UCSD-AML1 (cell line): ENCODE measurements around the gene RAI1.

Source experiments
- DNase-seq: peaks from one replicate; lab custom pipeline; 2025; ENCODE audit not compliant: unreplicated experiment; lab: John Stamatoyannopoulos, UW

The RAI1 gene

GRCh38 chr17:17781591-17782496, 100.6 kb downstream of the RAI1 start:
- DNase-seq, result no peak

GRCh38 chr17:17782523-17783115, 101.4 kb downstream of the RAI1 start:
- DNase-seq, result peak; percentile 47

GRCh38 chr17:17783116-17783824, 102.0 kb downstream of the RAI1 start:
- peak; percentile 59 for DNase-seq

GRCh38 chr17:17783825-17784656, 102.8 kb downstream of the RAI1 start:
- DNase-seq, result peak; percentile 67

GRCh38 chr17:17784657-17785267, 103.5 kb downstream of the RAI1 start:
- DNase-seq, result peak; percentile 30

- DNase-seq, result no peak
These were observed 104.1 kb downstream of the RAI1 start for GRCh38 chr17:17785407-17785806.

- no peak for DNase-seq
These were observed 105.7 kb downstream of the RAI1 start for GRCh38 chr17:17786998-17787397.

- no peak for DNase-seq
These were observed 106.3 kb downstream of the RAI1 start for GRCh38 chr17:17787568-17787967.

GRCh38 chr17:17788967-17789366, 107.7 kb downstream of the RAI1 start:
- no peak for DNase-seq

GRCh38 chr17:17789410-17789809, 108.2 kb downstream of the RAI1 start:
- DNase-seq, result no peak

- DNase-seq, result no peak
These were observed 108.8 kb downstream of the RAI1 start for GRCh38 chr17:17789828-17790636.

- DNase-seq, result no peak
These were observed 109.6 kb downstream of the RAI1 start for GRCh38 chr17:17790637-17791464.

- DNase-seq, result no peak
These were observed 110.8 kb downstream of the RAI1 start for GRCh38 chr17:17792037-17792550.

GRCh38 chr17:17792551-17793377, 111.5 kb downstream of the RAI1 start:
- no peak for DNase-seq

- DNase-seq, result no peak
These were observed 112.3 kb downstream of the RAI1 start for GRCh38 chr17:17793378-17794214.

GRCh38 chr17:17794382-17794781, 113.1 kb downstream of the RAI1 start:
- no peak for DNase-seq

GRCh38 chr17:17795296-17795695, 114.0 kb downstream of the RAI1 start:
- DNase-seq, result no peak
